Transverse colon (tissue), 4 donors: ENCODE data around the gene CDK19. TPM values are rescaled to one million over a fixed set of nuclear protein-coding genes. Genes with fewer than 3 reads are reported as not detected.

Experiments
- DNase-seq: peaks from one replicate; pipeline ENCODE4 v3.0.0-alpha.2; 2019
- H3K27ac ChIP-seq, 4 donors: fragments of 200-600 bp; sonication (generic); 2 replicates each; pipeline ENCODE4 v1.5.1; 2016 to 2018; ENCODE audit warnings: inconsistent platforms in 4 of 4
- H3K27me3 ChIP-seq: fragments of 200-600 bp; sonication (generic); 2 replicates; pipeline ENCODE4 v1.5.1; 2017; ENCODE audit warnings: inconsistent platforms
- H3K36me3 ChIP-seq, 4 donors: fragments of 200-600 bp; sonication (generic); 2 replicates each; pipeline ENCODE4 v1.5.1; 2017 to 2019; ENCODE audit warnings: inconsistent platforms in 4 of 4
- H3K4me1 ChIP-seq, 4 donors: fragments of 200-600 bp; sonication (generic); 2 replicates each; pipeline ENCODE4 v1.5.1; 2017 to 2020; ENCODE audit warnings: inconsistent platforms in 4 of 4
- H3K4me3 ChIP-seq, 4 donors: fragments of 200-600 bp; sonication (generic); 1 replicate in 1 of 4; 2 replicates in 3 of 4; pipeline versions ENCODE4 v1.5.1 to v1.6.1; 2017 to 2019; ENCODE audit warnings: inconsistent platforms in 4 of 4
- H3K9me3 ChIP-seq, 2 donors: fragments of 200-600 bp; sonication (generic); 2 replicates each; pipeline ENCODE4 v1.5.1; 2017 to 2019; ENCODE audit warnings: inconsistent platforms in 2 of 2
- CTCF ChIP-seq, 5 experiments: fragments of 200-600 bp in 3 of 5; fragments of 450-650 bp in 2 of 5; sonication (generic) in 3 of 5; IDR thresholded peaks; 1 replicate in 2 of 5; 2 replicates in 3 of 5; pipeline ENCODE4 v1.5.1; 2016 to 2017; ENCODE audit warnings: antibody characterized with exemption in 5 of 5, inconsistent platforms in 3 of 5, mild to moderate bottlenecking in 2 of 5, moderate library complexity in 1 of 5
- EP300 ChIP-seq: sonication (generic); formaldehyde crosslinking; IDR thresholded peaks from one replicate; pipeline ENCODE4 v1.6.1; 2017; ENCODE audit warnings: antibody characterized with exemption, low read depth
- POLR2A ChIP-seq: fragments of 450-650 bp; IDR thresholded peaks from one replicate; pipeline ENCODE4 v1.6.1; 2016; ENCODE audit warnings: antibody characterized with exemption, mild to moderate bottlenecking, moderate library complexity
- POLR2AphosphoS5 ChIP-seq, 3 donors: sonication (generic); formaldehyde crosslinking; IDR thresholded peaks; one replicate each; pipeline ENCODE4 v1.6.1; 2016; ENCODE audit warnings: antibody characterized with exemption in 3 of 3
- WGBS, 2 donors: methylation state at CpG; one replicate each; pipeline ENCODE4 v1.1.5; 2018; ENCODE audit warnings: low coverage in 1 of 2; 5-methylcytosine and 5-hydroxymethylcytosine counted together
- in situ Hi-C, 4 donors: fragments of 200-750 bp; cut with MboI; loops; one replicate each; pipeline versions ENCODE4 v1.15.0 to v1.15.1; 2017; ENCODE audit warnings: low sequenced_read_pairs in 3 of 4, low pct_ligation_motif_present in 1 of 4, low pct_unique_long_range_greater_than_20kb in 1 of 4
- intact Hi-C: fragments of 100-400 bp; cut with DNase I; formaldehyde crosslinking; loops from one replicate; pipeline ENCODE4 v1.15.1; 2023; ENCODE audit warnings: low total_unique reads
- total RNA-seq, 4 donors: library from RNA; depleted of rRNA; stranded (reverse); fragments of >200 nt; gene quantifications; one replicate each; pipeline ENCODE4 v1.1.0, GENCODE V29; 2016

CDK19 gene
- total RNA-seq, 4 donors from 2014 or later, result 7.0 to 18.6 (median 14.7) TPM

GRCh38 chr6:110735666-110736065, 79.6 kb downstream of the CDK19 start:
- in situ Hi-C loops (no loop called here), intact Hi-C loops (no loop called here)
- WGBS, 2 donors, result 88 to 97% methylated on average over 3 to 4 of the region's 4 CpGs
- Histone ChIP-seq H3K4me3 (no peak overlapping the region), H3K36me3 (peaks cover 0 to 1% (median under 1%) of the 10 kb centered on the region in 4 donors), H3K27me3 (no peaks in the 10 kb centered on the region), H3K27ac (no peak overlapping the region), H3K9me3 (no peaks in the 10 kb centered on the region), H3K4me1 (peaks cover 0 to 6% (median 3%) of the 10 kb centered on the region in 4 donors)
- TF ChIP-seq EP300, result no peak
- no peak for TF ChIP-seq POLR2AphosphoS5 (IDR thresholded peaks at IDR 0.05)
- no peak for TF ChIP-seq POLR2A
- TF ChIP-seq CTCF (IDR thresholded peaks at IDR 0.05), result no peak
- DNase-seq, result no peak

GRCh38 chr6:110731898-110732297, 83.4 kb downstream of the CDK19 start:
- intact Hi-C loops, result no loop called here
- H3K4me3 ChIP-seq, result no peak overlapping the region
- H3K27me3 ChIP-seq, result no peaks in the 10 kb centered on the region
- H3K36me3 ChIP-seq, result no peaks in the 10 kb centered on the region
- in situ Hi-C loops, result no loop called here
- no peak for DNase-seq
- 88 to 96% methylated on average over 3 of the region's 3 CpGs for WGBS, 2 donors
- H3K27ac ChIP-seq, result no peak overlapping the region
- no peaks in the 10 kb centered on the region for H3K9me3 ChIP-seq
- no peak for TF ChIP-seq POLR2A
- TF ChIP-seq POLR2AphosphoS5 (IDR thresholded peaks at IDR 0.05), result no peak
- TF ChIP-seq CTCF (IDR thresholded peaks at IDR 0.05), result no peak
- no peak for TF ChIP-seq EP300
- no peaks in the 10 kb centered on the region for H3K4me1 ChIP-seq

- in situ Hi-C loops (no loop called here), intact Hi-C loops (no loop called here)
- Histone ChIP-seq H3K27ac (no peak overlapping the region), H3K27me3 (no peaks in the 10 kb centered on the region), H3K4me1 (no peaks in the 10 kb centered on the region), H3K36me3 (no peaks in the 10 kb centered on the region), H3K4me3 (no peak overlapping the region), H3K9me3 (no peaks in the 10 kb centered on the region)
- no peak for DNase-seq
- 91 to 98% methylated on average over 4 of the region's 4 CpGs for WGBS, 2 donors
- no peak for TF ChIP-seq POLR2AphosphoS5 (IDR thresholded peaks at IDR 0.05)
- no peak for TF ChIP-seq CTCF (IDR thresholded peaks at IDR 0.05)
- TF ChIP-seq POLR2A, result no peak
- TF ChIP-seq EP300, result no peak
Measured at GRCh38 chr6:110731196-110731595, 84.1 kb downstream of the CDK19 start.

GRCh38 chr6:110728501-110728900, 86.8 kb downstream of the CDK19 start:
- in situ Hi-C loops, result no loop called here
- 84 to 86% methylated on average over 1 of the region's 1 CpG for WGBS, 2 donors
- Histone ChIP-seq H3K4me3 (no peak overlapping the region), H3K36me3 (no peaks in the 10 kb centered on the region), H3K4me1 (no peaks in the 10 kb centered on the region), H3K27me3 (no peaks in the 10 kb centered on the region), H3K9me3 (no peaks in the 10 kb centered on the region), H3K27ac (no peak overlapping the region)
- no peak for DNase-seq
- intact Hi-C loops, result no loop called here
- TF ChIP-seq POLR2A (no peak), POLR2AphosphoS5 (IDR thresholded peaks at IDR 0.05) (no peak), EP300 (no peak), CTCF (IDR thresholded peaks at IDR 0.05) (no peak)
